ENCODE measurements around the gene GPR160.
"Not testable (repeated sequence)": the region's sequence is repeated elsewhere in the genome, so short reads cannot be mapped to it uniquely, and the experiment has no call there.

Gene GPR160

DNA sequence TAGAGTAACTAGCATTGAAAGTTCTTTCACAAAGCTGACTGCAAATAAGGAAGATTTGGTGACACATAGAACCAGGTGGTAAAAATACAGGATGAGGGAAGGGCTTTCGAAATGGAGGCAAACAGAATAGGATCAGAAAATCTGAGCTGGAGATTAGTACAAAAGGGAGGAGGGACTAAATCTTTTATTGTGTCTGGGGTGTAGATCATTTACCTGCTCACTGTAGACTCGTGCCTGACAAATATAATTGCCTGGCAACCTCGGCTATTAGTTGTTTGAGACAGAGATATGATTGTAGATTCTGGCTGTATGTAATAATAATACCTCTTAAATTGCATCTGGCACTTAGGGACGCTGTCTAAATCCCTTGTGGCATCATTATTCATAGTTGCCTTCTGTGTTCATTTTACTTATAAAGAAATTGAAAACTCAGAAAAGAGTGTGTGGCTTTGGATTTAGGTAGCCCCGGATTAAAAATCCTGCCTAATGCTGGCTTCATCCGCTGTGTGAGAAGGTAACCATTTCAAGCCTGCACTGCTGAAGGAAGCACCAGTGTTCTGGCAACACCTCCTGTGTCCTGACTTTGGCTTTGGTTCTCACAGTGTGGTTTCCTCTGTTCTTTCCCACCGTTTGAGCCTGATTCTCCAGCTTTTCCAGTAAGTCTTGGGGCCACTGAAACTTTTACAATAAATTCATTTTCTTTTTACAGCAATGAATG lies 25.0 kb upstream of the GPR160 start:
- no peaks in the 10 kb centered on the region for H3K36me3 Mint-ChIP-seq (ENCODE audit: low read depth)
- H3K9me3 Mint-ChIP-seq: no peaks in the 10 kb centered on the region
- peaks cover 6% of the 10 kb centered on the region for H3K4me1 Mint-ChIP-seq (ENCODE audit: low read depth)
- DNase-seq: no peak
- peaks cover 2% of the 10 kb centered on the region for H3K27me3 Mint-ChIP-seq
- no peak overlapping the region for H3K27ac Mint-ChIP-seq
- no peak overlapping the region for H3K4me3 Mint-ChIP-seq

DNA sequence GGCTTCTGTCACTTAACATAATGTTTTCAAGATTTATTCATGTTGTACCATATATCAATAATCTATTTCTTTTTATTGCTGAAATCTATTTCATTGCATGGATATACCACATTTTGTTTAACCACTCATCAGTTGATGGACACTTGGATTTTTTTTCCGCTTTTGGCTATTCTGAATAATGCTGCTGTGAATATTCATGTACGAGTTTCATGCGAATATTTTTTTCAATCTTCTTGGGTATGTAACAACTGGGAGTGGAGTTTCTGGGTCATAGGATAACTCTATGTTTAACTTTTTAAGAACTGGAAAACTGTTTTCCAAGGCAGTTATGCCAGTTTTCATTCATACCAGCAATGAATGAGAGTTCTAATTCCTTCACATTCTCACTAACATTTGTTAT lies 21.7 kb upstream of the GPR160 start:
- no peaks in the 10 kb centered on the region for H3K9me3 Mint-ChIP-seq
- no peaks in the 10 kb centered on the region for H3K36me3 Mint-ChIP-seq (ENCODE audit: low read depth)
- H3K27me3 Mint-ChIP-seq: peaks cover 2% of the 10 kb centered on the region
- no peak overlapping the region for H3K27ac Mint-ChIP-seq
- H3K4me3 Mint-ChIP-seq: no peak overlapping the region
- DNase-seq: no peak
- H3K4me1 Mint-ChIP-seq (ENCODE audit: low read depth): peaks cover 11% of the 10 kb centered on the region

DNA sequence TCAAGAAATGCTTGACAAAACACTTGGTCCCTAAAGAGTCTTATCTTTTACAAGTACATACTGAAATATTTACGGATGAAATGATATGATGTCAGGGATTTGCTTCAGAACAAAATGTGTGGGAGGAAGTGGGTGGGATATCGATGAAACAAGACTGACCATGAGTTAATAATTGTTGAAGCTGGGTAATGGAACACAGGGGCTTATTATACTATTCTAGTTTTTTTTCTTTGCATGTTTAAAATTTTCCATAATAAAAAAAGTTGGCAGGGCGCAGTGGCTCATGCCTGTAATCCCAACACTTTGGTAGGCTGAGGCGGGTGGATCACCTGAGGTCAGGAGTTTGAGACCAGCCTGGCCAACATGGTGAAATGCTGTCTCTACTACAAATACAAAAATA lies 18.5 kb upstream of the GPR160 start:
- not testable (repeated sequence) for H3K36me3 Mint-ChIP-seq (ENCODE audit: low read depth); H3K4me3 Mint-ChIP-seq; DNase-seq; H3K27me3 Mint-ChIP-seq; H3K27ac Mint-ChIP-seq; H3K9me3 Mint-ChIP-seq
- H3K4me1 Mint-ChIP-seq (ENCODE audit: low read depth): peaks cover 13% of the 10 kb centered on the region

DNA sequence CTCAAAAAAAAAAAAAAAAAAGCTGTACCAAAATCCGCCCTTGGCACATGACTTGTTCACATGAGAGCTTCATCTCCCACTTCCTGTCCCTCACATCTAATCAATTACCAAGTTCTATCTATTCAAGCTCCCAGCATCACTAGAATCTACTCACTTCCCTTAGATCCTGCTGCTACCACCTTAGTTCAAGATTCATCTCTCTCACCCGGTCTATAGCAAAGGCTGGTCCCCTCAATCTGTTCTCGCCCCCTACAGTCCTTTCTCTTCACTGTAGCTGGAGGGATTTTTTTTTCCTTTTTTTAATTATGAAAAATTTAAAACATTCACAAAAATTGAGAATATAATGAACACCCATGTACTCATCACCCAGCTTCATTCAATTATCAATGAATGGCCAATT lies 16.7 kb upstream of the GPR160 start:
- H3K4me1 Mint-ChIP-seq (ENCODE audit: low read depth): peaks cover 15% of the 10 kb centered on the region
- H3K27ac Mint-ChIP-seq: no peak overlapping the region
- no peaks in the 10 kb centered on the region for H3K9me3 Mint-ChIP-seq
- no peak for DNase-seq
- H3K36me3 Mint-ChIP-seq (ENCODE audit: low read depth): no peaks in the 10 kb centered on the region
- H3K4me3 Mint-ChIP-seq: no peak overlapping the region
- peaks cover 2% of the 10 kb centered on the region for H3K27me3 Mint-ChIP-seq

DNA sequence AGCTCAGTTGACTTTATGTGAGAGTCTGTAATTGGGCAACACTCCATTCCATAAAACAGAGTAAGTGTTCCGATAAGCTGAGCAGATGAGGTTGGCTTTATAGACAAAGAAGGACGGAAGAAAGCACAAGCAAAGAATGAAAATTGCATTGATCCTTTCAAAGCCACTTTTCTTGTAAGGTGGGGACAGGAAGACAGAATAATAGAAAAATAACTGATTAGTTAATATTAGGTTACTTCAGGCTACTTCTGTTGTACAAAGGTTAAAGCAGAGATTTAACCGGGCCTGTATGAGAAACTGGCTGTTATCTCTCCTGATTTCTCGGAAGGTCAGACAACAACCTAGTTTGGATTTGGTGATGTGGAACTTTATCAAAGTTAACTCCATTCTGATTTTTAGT lies 15.5 kb upstream of the GPR160 start:
- Mint-ChIP-seq H3K9me3 (no peaks in the 10 kb centered on the region), H3K36me3 (ENCODE audit: low read depth) (no peaks in the 10 kb centered on the region), H3K4me1 (ENCODE audit: low read depth) (peaks cover 16% of the 10 kb centered on the region), H3K27ac (no peak overlapping the region), H3K27me3 (no peaks in the 10 kb centered on the region), H3K4me3 (no peak overlapping the region)
- no peak for DNase-seq

DNA sequence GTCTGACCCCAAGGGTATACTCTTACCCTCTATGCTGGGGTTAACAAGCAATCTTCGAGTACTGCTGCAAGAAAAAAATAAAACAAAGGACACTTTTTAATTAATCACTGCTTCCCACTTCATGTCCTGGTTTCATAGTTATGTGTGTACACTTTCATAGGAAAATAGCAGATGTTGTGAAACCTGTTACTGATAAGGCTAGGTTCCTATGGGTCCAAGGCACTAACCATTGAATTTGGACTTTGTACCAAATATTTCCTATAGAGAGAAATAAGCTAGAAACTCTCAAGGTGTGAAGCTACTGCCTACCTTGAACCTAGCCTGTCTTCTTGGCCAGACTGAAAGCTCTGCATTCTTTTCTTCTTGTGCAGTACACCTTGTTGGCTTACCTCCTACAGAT lies 14.6 kb upstream of the GPR160 start:
- H3K9me3 Mint-ChIP-seq: no peaks in the 10 kb centered on the region
- no peaks in the 10 kb centered on the region for H3K27me3 Mint-ChIP-seq
- no peaks in the 10 kb centered on the region for H3K36me3 Mint-ChIP-seq (ENCODE audit: low read depth)
- DNase-seq: no peak
- no peak overlapping the region for H3K27ac Mint-ChIP-seq
- no peak overlapping the region for H3K4me3 Mint-ChIP-seq
- H3K4me1 Mint-ChIP-seq (ENCODE audit: low read depth): peaks cover 24% of the 10 kb centered on the region

DNA sequence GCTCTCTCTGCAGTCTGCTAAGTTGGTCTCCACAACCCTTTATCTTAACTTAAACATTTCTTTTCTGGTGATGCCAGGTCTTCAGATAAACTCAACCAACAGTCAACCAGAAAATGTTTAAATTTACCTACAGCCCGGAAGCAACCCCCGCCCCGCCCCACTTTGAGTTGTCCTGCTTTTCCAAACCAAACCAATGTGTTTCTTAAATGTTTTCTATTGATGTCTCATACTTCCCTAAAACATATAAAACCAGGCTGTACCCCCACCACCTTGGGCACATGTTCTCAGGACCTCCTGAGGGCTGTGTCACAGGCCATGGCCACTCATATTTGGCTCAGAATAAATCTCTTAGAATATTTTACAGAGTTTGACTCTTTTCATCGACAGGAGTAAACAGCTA lies 13.2 kb upstream of the GPR160 start:
- H3K9me3 Mint-ChIP-seq: no peaks in the 10 kb centered on the region
- no peak overlapping the region for H3K4me3 Mint-ChIP-seq
- H3K27me3 Mint-ChIP-seq: no peaks in the 10 kb centered on the region
- no peak overlapping the region for H3K27ac Mint-ChIP-seq
- peaks cover 24% of the 10 kb centered on the region for H3K4me1 Mint-ChIP-seq (ENCODE audit: low read depth)
- DNase-seq: no peak
- no peaks in the 10 kb centered on the region for H3K36me3 Mint-ChIP-seq (ENCODE audit: low read depth)

DNA sequence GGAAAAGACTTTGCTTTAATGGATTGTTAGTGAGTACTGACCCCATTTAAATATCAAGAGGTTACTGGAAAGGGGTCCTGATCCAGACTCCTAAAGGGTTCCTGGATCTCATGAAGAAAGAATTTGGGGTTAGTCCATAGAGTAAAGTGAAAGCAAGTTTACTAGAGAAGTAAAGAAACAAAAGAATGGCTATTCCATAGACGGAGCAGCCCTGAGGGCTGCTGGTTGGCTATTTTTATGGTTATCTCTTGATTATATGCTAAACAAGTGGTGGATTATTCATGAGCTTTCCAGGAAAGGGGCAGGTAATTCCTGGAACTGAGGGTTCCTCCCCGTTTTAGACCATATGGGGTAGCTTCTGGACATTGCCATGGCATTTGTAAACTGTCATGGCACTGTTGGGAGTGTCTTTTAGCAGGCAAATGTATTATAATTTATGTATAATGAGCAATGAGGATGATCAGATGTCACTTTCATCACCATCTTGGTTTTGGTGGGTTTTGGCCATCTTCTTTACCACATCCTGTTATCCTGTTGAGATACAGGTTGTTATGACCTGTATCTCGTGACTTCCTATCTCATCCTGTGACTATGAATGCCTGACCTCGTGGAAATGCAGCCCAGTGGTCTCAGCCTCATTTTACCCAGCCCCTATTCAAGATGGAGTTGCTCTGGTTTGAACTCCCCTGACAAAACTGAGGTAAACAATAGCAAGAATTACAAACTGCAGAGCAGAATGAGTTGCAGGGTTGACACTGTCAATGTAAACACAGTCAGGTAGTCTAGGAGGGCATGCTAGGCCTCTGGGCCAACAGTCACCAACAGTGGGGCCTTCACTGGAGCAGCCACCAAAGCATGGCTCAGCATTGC lies 10.3 kb upstream of the GPR160 start:
- Mint-ChIP-seq H3K4me3 (no peak overlapping the region), H3K27ac (peak overlapping the region; percentile 73), H3K27me3 (no peaks in the 10 kb centered on the region), H3K4me1 (ENCODE audit: low read depth) (peaks cover 30% of the 10 kb centered on the region), H3K36me3 (ENCODE audit: low read depth) (no peaks in the 10 kb centered on the region), H3K9me3 (no peaks in the 10 kb centered on the region)
- no peak for DNase-seq

DNA sequence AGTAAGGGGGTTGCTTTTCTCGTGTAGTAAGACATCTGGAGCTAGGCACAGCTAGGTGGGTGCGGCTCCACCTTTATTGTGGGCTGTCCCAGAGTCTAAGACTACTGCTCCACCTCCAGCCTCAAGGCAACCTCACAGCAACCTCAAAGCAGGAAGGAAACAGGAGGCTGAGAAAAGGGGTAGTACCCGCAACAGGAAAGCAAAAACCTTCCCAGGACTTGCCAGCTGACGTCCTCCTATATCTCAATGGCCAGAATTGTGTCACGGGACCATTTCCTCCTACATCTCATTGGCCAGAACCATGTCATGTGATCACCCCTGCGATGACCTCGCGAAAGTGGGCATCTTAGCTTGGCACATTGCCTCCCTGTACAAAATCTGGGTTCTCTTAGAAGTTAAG lies 4.3 kb upstream of the GPR160 start:
- Mint-ChIP-seq H3K27me3 (no peaks in the 10 kb centered on the region), H3K4me3 (no peak overlapping the region), H3K27ac (peak overlapping the region; percentile 57), H3K4me1 (ENCODE audit: low read depth) (peaks cover 34% of the 10 kb centered on the region), H3K9me3 (no peaks in the 10 kb centered on the region), H3K36me3 (ENCODE audit: low read depth) (no peaks in the 10 kb centered on the region)
- peak; percentile 49 for DNase-seq

DNA sequence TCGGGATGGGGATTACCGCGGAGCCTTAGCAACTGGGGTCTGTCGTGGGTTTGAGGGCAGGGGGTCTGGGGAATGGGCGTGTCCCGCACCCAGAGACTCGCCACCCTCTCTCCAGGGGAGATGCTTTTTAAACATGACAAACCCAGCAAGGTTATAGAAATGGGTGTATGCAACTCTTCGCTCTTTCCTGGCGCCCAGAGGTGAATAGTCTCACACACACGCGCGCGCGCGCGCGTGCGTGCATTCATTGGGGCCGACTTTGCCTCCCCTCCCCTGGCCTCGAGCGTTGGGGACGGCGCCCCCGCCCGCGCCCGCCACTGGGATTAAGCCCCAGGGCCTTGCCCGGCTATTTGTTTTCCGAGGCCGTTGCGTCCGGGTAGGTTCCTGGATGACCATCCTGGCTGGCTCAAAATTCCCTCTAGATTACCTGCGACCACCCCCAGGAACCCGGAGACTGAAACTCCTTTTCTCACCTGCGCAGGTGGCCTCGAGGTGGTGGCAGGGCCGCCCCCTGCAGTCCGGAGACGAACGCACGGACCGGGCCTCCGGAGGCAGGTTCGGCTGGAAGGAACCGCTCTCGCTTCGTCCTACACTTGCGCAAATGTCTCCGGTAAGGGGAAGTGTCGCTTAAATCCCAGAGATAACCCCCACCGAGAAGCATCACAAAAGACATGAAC lies 777 bp downstream of the GPR160 start:
- peak overlapping the region; percentile 26 for H3K27ac Mint-ChIP-seq

DNA sequence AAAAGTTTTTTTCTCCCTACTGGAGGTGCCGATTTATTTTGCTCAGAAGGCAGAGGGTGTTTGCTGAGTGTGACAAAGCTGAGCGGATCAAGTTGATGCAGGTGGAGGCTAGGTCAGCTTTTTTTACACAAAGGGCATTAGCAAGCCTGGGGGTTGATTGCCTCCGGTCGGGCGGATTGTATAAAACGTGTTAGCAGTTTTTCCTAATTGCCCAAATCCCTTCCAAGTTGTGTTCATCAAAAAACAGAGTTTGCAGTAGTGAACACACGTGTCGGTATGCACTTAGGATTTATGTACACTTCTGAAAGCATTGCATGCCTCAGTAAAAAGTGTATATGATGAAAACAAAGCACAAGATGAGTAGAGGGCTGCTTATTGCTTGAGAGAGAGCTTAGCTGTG lies 2.6 kb downstream of the GPR160 start:
- Mint-ChIP-seq H3K36me3 (ENCODE audit: low read depth) (no peaks in the 10 kb centered on the region), H3K27ac (no peak overlapping the region), H3K4me3 (no peak overlapping the region)

More for the DNA sequence above, 777 bp downstream of the GPR160 start:
- Mint-ChIP-seq H3K4me1 (ENCODE audit: low read depth) (peaks cover 19% of the 10 kb centered on the region), H3K36me3 (ENCODE audit: low read depth) (no peaks in the 10 kb centered on the region), H3K4me3 (peak overlapping the region; percentile 82), H3K27me3 (no peaks in the 10 kb centered on the region), H3K9me3 (no peaks in the 10 kb centered on the region)
- peak; percentile 56 for DNase-seq

DNA sequence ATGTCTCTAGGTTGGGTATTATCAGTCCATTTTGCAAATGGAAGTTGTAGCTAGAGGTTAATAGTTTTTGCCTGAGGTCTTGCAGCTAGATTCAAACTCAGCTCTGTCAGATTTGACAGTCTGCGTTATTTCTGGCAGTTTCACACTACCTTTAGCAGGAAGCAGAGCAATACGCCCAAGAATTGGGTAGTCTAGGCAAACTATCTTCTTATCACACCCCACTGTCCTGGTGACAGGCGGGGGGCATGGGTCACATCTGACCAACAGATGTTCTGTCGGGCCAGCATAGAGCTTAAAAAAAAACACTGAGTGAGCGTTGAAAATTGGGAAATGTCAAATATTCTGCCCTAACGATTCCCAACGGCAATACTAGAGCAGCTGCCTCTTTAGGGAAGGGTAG lies 5.7 kb downstream of the GPR160 start:
- H3K27me3 Mint-ChIP-seq: no peaks in the 10 kb centered on the region
- H3K4me1 Mint-ChIP-seq (ENCODE audit: low read depth): peaks cover 25% of the 10 kb centered on the region
- no peak overlapping the region for H3K4me3 Mint-ChIP-seq
- H3K27ac Mint-ChIP-seq: no peak overlapping the region
- no peak for DNase-seq
- H3K36me3 Mint-ChIP-seq (ENCODE audit: low read depth): no peaks in the 10 kb centered on the region
- no peaks in the 10 kb centered on the region for H3K9me3 Mint-ChIP-seq

More for the DNA sequence above, 2.6 kb downstream of the GPR160 start:
- no peaks in the 10 kb centered on the region for H3K9me3 Mint-ChIP-seq
- DNase-seq: no peak
- H3K4me1 Mint-ChIP-seq (ENCODE audit: low read depth): peaks cover 23% of the 10 kb centered on the region
- H3K27me3 Mint-ChIP-seq: no peaks in the 10 kb centered on the region

DNA sequence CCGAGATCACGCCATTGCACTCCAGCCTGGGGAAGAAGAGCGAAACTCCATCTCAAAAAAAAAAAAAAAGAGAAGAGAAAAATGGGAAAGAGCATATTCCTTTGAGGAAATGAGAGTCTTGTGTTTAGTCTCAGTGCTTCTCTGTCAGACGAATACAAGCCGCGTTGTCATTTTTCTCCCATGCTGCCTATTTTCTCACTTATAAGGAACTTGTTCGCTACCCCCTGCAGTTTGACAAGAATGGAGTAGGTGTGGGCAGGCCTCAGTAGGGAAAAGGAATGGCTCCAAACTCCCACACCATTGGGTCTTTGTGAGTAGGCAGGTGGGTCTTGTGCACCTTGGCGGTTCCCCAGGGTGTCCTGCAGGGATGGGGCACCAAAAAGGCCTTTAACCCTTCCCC lies 6.5 kb downstream of the GPR160 start:
- Mint-ChIP-seq H3K27me3 (no peaks in the 10 kb centered on the region), H3K27ac (no peak overlapping the region), H3K4me1 (ENCODE audit: low read depth) (peaks cover 19% of the 10 kb centered on the region), H3K4me3 (no peak overlapping the region), H3K36me3 (ENCODE audit: low read depth) (no peaks in the 10 kb centered on the region), H3K9me3 (no peaks in the 10 kb centered on the region)
- no peak for DNase-seq

DNA sequence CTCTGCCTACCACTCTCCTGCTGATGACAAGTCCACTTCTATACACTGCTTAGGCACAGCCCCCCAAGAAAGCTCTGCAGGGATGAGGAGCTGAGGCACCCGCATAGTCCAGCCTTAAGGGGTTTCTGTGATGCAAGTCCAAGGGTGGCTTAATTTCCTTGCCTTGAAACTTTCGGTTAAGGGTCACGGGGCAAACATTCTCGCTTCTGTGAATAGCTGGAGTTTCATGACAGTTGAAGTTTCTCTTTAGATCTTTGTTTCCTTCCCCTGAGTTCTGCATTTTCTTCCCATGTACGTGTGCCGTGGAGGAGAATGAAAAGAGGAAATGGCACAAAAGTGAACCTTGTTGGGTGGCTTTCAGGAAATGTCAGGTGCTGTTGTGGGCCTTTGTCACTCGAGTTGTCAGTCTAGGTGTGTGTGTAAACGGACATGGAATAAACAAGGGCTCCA lies 7.0 kb downstream of the GPR160 start:
- no peaks in the 10 kb centered on the region for H3K27me3 Mint-ChIP-seq
- DNase-seq: no peak
- H3K4me3 Mint-ChIP-seq: no peak overlapping the region
- no peaks in the 10 kb centered on the region for H3K9me3 Mint-ChIP-seq
- H3K27ac Mint-ChIP-seq: peak overlapping the region; percentile 55
- peaks cover 18% of the 10 kb centered on the region for H3K4me1 Mint-ChIP-seq (ENCODE audit: low read depth)
- H3K36me3 Mint-ChIP-seq (ENCODE audit: low read depth): no peaks in the 10 kb centered on the region

Measured in activated T-cell treated with anti-CD3 and anti-CD28 coated beads, Interleukin-2, amount 50 U/mL, for 24 hours (primary cell).